ENCODE data around the gene THY1.
"Not testable (repeated sequence)": the region's sequence is repeated elsewhere in the genome, so short reads cannot be mapped to it uniquely, and the experiment has no call there.

The THY1 gene

DNA sequence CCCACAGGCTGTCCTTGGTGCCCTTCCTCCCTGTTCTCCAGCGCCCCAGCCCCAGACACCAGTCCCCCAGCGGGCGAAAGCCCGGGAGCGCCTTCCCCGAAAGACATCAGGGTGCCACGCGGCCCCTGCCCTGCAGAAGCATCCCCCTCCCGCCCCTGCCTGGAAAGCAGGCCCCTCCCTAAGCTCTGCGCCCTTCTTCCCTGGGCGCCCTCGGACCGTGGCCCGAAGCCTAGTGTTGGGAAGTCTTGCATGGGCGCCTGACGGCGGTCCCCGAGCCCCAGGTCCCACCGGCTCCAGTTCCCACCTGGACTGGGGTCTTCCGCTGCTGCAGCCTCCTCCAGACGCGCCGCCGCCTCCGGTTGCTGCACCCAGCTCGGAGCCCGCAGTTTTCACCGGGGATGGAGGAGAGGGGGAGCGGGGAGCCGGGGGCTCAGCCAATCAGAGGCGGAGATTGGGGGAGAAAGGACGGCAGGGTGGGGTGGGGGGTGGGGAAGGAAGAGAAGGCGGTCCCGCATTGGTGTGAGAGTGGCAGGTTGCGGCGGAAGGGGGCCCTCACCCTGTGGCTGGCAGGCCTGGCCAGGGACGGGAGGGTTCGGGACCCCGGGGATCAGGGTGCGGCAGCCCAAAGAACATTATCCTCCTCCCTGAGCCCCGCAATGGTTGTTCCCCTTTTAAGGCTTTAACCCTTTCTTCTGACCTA, at the start of gene THY1:
TSS of gene THY1 (minus strand) at position 364 of the 700 bp plus-strand sequence. CDS start 2,267 bp downstream, outside the sequence.
- ATAC-seq (no peak), DNase-seq (no peak)

DNA sequence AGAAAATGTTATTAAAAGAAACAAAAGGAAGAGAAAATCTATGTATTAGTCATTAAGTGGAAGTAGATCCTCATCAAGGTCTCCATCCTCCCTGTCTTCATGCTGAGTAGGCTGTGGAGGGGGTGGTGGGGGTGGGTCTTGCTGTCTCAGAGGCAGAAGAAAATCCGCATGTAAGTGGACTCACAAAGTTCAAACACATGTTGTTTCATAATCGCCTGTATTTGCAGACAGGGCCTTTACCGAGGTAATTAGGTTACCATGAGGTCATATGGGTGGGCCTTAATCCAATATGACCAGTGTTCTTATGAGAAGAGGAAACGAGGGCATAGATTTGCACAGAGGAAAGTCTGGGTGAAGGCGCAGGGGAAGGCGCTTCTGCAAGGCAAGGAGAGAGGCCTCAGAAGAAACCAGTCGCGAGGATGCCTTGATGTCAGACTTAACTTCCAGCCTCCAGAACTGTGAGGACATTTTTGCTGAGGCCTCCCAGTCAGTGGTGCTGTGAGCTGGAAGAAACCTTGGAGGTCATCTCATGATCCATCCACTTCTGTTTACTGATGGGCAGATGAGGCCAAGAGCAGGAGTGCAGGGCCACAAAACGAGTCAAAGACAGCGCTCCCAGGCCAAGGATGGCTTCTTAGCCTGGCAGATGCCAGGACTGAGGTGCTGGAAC, 49.3 kb upstream of the THY1 start:
- no peak for ATAC-seq

DNA sequence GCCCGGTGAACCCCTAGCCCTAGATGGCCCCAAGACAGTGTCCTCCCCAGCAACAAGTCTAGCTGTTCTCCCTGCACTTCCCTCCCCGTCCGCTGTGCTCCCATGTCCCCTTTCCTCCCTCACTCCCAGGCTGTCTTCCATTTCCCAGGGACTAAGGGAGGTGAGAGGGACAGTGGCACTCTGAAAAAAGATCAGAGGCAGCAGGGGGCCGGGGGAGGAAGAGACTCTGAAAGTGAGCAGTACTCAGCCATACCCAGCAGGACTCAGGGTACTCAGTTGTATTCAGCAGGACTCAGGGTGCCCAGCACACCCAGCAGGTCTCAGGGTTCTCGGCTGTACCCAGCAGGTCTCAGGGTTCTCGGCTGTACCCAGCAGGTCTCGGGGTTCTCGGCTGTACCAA, 48.4 kb upstream of the THY1 start:
- ATAC-seq (no peak), DNase-seq (no peak)

More for the DNA sequence above, 49.3 kb upstream of the THY1 start:
- DNase-seq = no peak

DNA sequence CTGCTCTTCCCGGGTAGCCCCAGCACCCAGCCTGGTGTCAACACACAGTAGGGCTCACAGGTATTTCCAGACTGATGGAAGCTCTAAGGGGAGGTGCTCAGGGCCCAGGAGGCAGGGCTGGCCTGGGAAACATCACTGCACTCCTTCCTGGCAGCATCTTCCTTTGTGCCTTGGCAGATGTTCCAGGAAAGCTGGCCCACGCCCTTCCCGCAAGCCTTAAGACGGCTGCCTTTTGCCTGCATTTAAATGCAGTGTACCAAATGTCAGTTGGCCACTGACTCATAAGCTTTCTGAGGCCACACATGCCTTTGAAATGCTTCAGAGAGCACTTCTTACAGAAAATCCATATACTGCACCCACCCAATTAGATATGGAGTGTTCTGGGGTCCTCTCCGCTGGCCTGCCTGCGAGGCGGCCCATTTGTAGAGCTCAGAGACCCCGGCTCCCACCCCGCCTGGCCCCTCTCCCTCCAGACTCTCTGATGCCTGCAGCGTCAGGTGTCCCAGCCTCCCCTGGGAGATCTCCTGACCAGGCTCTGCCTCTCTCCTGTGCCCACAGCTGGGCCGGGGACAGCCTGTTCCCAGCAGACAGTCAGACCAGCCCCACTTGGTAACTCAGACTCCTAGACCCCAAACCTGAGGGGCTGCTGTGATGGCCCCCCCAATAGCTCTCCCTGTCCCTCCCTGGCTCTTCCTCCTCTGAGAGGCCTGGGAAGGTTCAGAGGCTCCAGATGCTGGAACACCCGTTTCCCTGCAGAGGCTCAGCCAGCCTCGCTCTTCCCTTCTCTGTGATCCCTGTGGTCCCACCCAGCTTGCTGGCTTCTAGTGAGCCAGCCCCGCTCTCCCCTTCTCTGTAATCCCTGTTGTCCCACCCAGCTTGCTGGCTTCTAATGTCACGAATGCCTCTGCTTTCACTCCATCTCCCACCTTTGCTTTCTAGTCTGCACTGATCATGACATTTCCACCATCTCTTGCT, 47.6 kb upstream of the THY1 start:
- DNase-seq = no peak
- ATAC-seq = no peak

DNA sequence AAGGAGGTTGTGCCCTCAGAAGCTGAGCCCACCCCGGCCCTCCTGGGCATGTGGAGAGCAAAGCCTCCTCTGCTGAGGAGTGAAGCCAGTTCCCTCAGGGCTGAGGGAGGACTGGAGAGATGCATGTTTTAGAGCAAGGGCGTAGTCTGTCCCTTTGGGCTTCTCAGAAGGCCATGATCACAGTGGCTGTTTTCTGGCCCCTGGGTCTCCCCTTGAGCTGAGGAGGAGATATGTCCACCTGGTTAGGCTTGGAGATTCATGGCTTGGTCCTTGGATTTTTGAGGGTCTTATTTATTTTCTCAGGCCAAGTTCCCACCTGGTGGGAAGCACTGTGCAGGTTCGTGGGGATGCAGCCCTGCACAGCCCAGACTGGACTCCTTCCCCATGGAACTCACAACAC, 46.5 kb upstream of the THY1 start:
- DNase-seq = no peak
- ATAC-seq = no peak

DNA sequence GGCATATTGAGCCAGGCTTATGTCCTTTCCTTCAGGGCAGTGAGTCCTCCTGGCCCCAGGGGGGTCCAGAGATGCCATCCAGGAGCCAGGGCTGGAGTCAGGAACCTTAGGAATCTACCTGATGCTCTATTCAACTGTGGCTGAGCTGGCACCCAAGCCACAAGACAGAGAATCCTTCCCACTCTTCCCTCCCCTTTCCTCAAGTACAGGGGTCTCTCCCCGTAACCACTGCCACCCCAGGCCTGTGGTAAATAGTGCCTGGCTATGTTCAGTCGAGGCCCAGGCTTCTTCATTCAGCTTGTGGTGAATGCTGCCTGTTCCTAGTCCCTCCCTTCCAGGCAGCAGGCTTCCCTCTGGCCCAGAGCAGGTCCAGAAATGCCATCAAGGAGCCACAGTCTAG, 45.5 kb upstream of the THY1 start:
- ATAC-seq = no peak
- DNase-seq = no peak

DNA sequence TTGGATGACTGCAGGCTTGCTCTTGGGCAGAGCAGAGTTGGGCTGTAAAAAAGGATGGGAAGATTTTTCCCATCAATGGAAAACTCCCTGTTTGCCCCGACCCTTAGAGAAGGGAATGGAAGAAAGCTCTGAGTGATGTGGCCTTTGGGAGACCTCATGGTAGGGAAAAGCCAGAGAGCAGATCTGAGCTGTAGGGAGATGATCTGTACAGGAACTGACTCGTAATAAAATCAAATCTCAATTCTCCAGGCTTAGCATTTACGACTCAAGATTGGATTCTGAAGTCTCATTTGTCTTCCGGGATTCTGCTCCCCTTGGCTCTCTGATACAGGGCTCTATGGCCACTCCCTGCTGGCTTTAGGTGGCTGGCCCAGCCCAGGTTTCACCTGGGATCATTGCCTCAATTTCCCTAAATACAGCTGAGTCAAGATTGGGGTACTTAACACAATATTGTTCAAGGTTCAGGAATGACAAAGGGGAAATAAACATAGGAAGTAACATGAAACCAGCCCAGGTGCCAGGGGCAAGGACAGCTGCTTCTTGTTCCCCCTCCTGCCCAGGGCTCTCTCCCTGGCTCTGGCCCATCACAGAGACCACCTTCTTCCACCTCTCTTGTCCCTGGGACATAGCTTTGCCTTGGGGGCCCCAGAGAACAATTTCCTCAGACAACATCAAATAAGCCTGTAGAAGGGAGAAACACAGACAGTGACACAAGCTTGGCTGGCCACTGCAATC, 38.4 kb upstream of the THY1 start:
- DNase-seq (no peak), ATAC-seq (no peak)

DNA sequence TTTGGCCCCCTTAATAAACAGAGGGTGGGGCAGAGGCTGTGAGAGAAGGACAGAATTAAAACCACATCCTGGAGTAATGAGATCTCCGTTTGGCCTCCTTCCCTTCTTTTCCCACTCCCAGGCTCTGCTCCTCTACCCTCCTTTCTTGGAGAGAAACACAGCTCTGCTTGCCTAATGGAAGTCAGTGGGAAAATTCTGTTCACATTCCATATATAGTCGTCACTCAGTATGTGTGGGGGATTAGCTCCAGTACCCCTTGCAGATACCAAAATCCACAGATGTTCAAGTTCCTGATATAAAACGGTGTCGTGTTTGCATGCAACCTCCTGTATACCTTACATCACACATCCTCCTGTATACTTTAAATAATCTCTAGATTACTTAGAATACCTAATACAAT, 37.6 kb upstream of the THY1 start:
- no peak for DNase-seq
- no peak for ATAC-seq

DNA sequence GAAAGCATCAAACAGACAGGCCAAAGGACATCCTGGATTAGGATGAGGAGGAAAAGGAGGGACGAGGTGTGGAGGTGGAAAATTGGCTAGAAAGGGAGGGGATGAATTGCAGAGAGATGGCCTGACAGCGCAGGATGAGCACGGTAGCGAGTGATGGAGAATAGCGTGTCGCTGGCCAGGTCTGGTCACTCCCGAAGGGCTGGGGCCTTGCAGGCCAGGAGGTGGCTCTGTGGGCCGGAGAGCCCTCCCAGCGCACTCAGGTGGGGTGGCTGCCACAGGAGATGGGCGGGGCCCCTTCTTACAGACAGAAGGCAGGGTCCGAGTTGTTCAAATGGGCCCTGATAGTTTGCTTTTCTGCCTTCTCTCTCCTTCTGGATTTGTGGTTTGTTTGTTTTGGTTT, 37.1 kb upstream of the THY1 start:
- ATAC-seq (no peak), DNase-seq (no peak)

DNA sequence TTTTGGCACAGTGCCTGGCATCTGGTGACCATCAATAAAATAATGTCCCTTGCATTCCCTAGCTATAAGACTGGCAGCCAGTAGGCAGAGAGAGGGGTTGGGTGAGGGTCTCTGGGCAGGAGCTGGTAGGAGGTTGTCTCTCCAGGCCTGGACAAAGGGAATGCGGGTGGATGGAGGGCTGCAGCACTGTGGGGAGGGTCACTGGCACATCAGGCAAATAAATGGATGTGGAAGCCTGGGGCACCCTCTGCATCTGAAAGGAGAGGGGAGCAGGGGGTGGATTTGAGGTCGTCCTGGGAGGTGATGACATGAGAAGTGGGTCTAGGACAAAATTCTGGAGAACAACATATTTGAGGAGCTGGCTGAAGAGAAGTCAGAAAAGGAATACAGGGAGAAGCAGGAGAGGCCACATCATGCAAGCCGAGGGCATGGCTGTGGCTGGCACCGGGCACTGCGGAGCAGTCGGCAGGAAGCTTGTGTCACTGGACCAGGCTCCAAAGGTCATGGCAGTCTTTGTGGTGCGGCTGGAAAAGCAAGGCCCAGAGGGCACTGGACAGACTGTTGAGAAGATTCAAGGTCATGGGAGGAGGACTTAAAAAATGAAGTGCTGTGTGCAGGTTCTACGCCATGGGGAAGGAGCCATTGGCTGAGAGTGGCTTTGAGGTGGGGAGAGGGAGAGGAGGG, 36.5 kb upstream of the THY1 start:
- ATAC-seq (no peak), DNase-seq (no peak)

DNA sequence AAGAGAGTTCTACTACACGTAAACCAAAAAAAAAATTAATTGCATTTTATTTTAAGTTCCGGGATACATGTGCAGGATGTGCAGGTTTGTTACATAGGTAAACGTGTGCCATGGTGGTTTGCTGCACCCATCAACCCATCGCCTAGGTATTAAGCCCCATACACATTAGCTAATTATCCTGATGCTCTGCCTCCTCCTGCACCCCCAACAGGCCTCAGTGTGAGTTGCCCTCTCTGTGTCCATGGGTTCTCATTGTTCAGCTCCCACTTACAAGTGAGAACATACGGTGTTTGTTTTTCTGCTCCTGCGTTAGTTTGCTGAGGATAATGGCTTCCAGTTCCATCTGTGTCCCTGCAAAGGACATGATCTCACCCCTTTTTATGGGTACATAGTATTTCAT, 32.7 kb upstream of the THY1 start:
- not testable (repeated sequence) for ATAC-seq, DNase-seq

DNA sequence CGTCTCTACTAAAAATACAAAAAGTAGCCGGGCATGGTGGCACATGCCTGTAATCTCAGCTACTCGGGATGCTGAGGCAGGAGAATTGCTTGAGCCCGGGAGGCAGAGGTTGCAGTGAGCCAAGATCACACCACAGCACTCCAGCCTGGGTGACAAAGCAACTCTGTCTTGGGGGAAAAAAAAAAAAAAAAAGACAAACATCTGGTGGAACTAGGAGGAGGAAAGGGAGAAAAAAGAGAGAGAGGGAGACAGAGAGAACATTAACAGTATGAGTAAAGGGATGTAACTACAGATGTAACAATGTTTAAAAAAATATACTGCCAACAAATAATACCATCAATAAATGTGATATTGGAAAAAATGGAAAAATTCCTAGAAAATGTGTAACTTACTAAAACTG, 32.3 kb upstream of the THY1 start:
- DNase-seq, ATAC-seq: not testable (repeated sequence)

DNA sequence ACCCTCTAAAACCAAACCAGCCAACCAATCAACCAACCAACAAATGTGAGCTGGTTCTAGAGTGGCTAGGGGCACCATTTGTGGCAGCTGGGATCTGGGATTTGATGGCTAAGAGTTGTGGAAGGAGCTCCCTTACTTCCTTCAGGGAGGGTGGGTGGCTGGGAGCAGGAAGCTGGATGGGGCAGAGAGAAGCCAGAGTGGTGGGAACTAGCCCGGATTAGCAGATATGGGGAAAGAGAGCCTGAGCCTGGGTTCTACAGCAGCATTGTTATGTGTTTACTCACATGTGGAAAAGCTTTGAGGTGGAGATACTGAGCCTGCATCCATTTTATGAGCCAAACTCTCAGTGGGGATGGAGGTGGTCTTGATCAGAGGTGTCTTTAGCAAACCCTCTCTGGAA, 30.9 kb upstream of the THY1 start:
- DNase-seq = no peak

DNA sequence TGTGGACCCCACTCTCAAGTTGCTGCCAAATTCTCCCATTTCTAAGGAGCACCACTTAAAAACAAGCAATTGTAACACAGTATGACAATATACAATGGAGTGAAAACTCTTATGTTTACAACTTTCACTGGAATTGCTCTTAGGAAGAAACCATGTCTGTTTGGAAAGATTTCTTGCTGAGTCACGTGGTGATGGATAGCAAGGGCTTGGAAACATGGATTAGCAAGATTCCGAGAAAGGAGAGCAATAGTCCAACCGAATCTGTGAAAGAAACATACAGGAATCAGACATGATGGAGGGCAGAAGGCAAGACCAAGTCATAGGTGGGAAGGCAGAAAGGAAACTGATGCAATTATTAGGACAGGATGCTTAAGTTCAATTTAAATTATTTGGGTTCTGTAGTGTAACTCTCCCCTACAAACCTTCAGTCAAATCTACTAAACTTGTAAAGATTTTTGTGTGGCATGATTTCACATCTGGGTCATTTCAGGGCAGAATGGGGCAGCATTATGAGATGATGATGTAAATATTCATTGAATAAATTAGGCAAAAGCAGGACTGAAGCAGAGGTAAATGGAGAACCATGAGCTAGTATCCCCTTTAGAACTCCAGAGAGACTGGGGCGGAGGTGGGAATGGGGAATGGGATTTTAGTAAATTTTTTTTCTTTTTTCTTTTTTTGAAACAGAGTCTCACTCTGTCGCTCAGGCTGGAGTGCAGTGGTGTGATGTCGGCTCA, 27.8 kb upstream of the THY1 start:
- no peak for ATAC-seq
- no peak for DNase-seq

More for the DNA sequence above, 30.9 kb upstream of the THY1 start:
- no peak for ATAC-seq

DNA sequence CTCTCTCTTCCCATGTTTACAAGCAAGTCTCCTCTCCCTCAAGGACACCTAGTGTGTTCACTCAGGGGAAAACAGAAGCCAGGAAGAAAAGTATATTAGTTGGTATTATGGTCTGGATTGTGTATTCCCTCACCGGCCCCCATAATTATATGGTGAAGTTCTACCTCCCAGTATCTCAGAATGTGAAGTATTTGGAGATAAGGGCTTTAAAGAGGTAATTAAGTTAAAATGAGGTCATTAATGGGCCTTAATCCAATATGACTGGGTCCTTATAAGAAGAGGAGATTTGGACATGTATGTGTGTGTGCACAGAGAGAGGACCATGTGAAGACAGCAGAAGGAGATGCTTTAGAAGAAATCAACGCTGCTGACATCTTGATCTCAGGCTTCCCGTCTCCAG, 26.5 kb upstream of the THY1 start:
- ATAC-seq (no peak), DNase-seq (no peak)

DNA sequence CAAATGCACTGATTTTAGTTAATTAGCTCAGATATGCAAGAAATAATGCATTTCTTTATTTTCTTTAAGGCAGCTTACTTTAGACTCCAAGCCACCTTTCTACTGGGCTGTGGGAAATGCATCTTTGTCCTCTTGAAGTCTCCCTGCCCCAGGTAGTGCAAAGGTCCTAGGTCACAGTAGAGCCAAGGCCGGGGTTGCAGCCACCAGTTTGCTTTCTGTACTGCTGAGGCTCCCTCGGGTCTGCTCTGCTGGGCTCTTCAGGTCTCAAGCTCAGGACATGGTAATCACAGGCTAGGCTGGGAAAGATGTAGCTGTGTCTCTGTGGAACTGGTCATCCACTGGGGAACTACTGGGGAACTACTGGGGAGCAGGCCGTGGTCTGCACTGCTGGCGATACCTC, 25.4 kb upstream of the THY1 start:
- ATAC-seq = no peak

DNA sequence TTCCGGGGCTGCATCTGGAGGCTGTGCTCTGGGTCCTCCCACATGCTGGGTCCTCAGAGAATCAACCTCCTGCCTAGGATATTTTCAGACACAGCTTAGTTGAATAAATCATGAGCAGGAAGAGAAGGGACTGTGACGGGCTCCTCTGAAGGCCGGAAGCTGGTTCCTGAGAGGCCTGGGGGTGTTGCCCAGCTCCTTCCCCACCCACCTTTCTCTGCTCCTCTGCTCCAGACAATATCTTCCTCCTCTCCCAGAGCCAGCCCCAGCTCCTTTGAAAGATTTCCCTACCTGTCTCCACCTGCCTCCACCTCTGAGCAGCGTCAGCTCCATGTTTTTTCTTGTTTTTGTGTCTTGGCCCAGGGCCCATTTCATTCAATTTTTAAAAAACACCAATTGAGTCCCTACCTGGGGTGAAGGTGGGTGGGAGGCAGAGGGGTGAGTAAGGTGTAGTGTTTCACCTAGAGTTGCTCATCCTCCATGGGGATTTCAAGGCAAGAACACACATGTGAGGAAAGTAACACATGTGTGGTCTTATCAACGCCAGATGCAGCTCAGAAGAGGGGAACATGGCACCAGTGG, 24.8 kb upstream of the THY1 start:
- ATAC-seq (no peak), DNase-seq (no peak)

More for the DNA sequence above, 25.4 kb upstream of the THY1 start:
- DNase-seq = no peak

DNA sequence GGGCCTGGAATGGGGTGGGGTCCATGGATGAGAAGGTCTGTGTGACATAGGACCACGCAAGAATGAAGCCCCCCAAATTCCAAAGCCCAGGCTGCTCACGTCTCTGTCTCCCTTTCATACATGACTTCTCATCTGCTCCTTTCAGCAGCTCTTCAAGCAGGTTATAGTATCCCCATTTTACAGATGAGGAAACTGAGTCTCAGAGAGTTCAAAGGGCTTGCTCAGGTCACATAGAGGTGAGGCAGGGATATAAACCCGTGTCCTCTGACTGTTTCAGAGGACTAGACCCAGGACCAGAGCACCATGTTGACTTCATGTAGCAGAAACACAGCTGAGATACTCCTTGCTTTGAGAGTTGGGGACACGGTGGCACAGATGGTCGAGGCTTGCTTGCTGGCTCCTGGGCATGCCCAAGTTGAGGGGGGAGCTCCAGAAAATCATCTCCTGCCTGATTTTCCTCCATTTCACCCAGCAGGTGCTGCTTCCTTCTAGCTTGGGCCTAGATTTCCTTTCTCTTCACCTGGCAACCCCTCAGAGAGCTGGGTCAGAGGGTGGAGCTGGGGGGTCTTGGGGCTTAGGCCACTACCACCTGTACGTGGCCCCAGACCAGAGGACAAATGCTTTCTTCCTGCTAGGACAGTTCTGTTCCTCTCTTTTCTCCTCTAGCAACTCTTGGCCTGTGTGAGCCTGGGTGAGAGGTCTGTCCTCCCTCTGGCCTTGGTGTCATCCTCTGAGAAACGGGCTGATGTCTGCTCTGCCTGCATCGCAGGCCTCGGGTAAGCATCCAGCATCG, 24.1 kb upstream of the THY1 start:
- ATAC-seq (no peak), DNase-seq (no peak)

DNA sequence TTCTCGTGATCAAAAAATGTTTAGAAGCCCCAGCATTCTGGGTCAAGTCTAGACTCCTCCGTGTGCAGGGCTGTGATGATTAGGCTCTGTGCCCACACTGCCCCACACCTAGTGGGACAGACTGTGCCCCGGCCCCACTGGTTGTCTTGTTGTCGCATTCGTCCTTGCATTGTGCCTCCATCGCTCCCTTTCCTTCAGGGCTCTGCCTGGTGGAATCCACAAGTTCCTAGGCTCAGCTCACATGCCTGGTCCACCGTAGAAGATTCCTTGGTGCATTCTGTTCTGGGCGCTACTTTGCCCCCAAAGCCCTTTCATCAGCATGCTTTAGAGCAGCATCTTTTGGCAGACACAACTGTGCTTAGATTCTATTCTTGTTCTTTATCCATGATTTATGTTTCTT, 23.5 kb upstream of the THY1 start:
- no peak for ATAC-seq
- no peak for DNase-seq

DNA sequence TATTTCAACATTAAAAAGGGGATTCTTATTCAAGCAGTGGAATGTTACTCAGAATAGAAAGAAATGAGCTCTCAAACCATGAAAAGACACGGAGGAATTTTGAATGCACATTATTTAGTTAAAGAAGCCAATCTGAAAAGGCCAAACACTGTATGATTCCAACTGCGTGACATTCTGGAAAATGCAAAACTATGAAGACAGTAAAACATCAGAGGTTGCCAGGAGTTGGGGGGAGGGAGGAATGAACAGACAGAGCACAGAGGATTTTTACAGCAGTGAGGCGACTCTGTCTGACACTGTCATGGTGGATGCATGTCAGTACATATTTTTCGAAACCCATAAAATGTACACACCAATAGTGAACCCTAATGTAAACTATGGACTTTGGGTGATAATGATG, 22.9 kb upstream of the THY1 start:
- DNase-seq = no peak
- ATAC-seq = no peak

Data from stimulated activated naive CD8-positive, alpha-beta T cell treated with anti-CD3 and anti-CD28 coated beads, Interleukin-15, Interleukin-2, amounts not matched to agents 100 U/mL and 50 U/mL, for 24 hours (primary cell).